Subcutaneous adipose tissue (tissue), 4 donors: ENCODE data around the gene COMMD6. TPM values are rescaled to one million over a fixed set of nuclear protein-coding genes. Genes with fewer than 3 reads are reported as not detected.

ENCODE experiments used
- CTCF ChIP-seq: fragments of 450-650 bp; IDR thresholded peaks from one replicate; pipeline ENCODE4 v1.5.1; 2016; ENCODE audit warnings: low read depth, mild to moderate bottlenecking, control low read depth, antibody characterized with exemption, moderate library complexity
- total RNA-seq, 4 donors: library from RNA; depleted of rRNA; stranded (reverse); fragments of >200 nt; gene quantifications; one replicate each; pipeline ENCODE4 v1.1.0, GENCODE V29; 2016

COMMD6 gene
- total RNA-seq, 4 donors from 2014 or later = 104 to 220 (median 111) TPM

GRCh38 chr13:75547917-75548316, 10.3 kb upstream of the COMMD6 start:
- no peak for TF ChIP-seq CTCF

- no peak for TF ChIP-seq CTCF
These were observed 7.2 kb upstream of the COMMD6 start for GRCh38 chr13:75544681-75545330.

GRCh38 chr13:75541961-75542360, 4.3 kb upstream of the COMMD6 start:
- no peak for TF ChIP-seq CTCF

- no peak for TF ChIP-seq CTCF
These were observed 3.6 kb upstream of the COMMD6 start for GRCh38 chr13:75541287-75541686.

GRCh38 chr13:75533861-75534260, 3.8 kb downstream of the COMMD6 start:
- TF ChIP-seq CTCF = no peak

- no peak for TF ChIP-seq CTCF
These were observed 7.1 kb downstream of the COMMD6 start for GRCh38 chr13:75530549-75530961.

- TF ChIP-seq CTCF = no peak
These were observed 15.7 kb downstream of the COMMD6 start for GRCh38 chr13:75521956-75522355.
